Measurements from ENCODE around the gene BCHE.

The BCHE gene

DNA sequence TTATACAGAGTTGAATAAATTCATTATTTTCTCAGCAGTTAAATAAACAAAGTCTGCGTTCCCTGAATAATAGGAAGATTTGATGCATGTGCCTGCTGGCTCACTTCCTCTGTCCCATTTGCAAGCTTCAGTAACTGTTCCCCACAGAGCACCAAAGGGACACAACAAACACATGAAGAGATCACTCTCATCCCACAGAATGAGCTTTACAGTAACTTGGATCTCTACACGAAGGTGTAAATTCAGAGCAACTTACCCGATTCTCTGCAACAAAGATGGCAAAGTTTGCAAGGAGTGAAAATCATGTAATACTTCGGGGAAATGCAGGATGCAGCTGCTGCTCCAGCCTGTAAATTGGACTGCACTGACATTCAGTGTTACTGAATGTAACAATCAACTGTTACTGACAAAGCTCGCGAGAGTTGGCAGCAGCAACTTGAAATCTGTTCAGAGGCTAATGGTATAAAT, at the start of gene BCHE:
BCHE (minus strand) TSS at position 366 of the 468 bp plus-strand sequence. CDS start 6,390 bp downstream, outside the sequence.
- DNase-seq = peak; percentile 82 to 94

- no peak for DNase-seq
Measured at GRCh38 chr3:165885558-165886270, 48.5 kb upstream of the BCHE start.

DNA sequence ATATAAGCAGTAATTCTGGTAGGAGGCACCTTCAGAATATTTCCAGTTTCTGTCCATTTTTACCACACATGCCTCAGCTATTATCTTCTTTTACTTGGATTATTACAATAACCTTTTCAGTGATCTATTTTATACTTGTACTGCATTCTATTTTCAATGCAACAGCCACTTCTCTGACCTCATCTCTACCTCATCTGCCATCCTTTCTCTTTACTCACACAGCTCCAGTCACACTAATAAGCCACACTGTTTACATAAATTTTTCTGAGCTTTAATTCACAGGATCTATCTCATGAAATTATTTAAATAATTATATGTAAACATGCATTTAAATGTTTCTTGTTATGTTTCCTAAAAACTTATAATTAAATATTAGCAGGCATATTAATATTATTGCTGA, 47.3 kb upstream of the BCHE start:
- DNase-seq = peak; percentile 17 to 47

DNA sequence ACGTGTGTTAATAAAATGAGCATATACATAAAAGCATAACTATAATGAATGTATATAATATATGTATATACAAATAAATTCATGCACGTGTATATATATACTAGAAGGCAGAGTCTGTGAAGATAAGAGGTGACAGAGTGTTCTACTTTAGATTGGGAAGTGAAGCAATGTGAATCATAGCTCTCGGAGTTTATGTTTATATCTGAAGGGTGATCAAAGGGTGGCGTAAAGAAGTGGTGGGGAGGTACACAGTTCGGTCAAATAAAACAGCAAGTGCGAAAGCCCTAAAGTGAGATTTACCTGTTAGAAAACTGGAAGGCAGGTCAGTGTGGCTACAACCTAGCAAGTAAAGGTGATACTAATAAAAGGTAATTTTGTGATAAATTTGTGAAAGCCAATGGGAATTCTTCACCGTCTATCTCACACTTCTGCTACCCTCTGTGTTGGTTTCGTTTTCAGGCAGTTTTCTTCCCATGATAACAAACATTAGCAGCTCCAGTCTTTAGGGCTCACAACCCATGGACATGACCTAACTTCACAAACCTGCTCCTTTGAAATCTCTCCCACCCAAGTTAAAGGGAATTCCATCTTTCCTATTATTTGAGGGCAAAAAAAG, 46.7 kb upstream of the BCHE start:
- peak; percentile 44 to 67 for DNase-seq

DNA sequence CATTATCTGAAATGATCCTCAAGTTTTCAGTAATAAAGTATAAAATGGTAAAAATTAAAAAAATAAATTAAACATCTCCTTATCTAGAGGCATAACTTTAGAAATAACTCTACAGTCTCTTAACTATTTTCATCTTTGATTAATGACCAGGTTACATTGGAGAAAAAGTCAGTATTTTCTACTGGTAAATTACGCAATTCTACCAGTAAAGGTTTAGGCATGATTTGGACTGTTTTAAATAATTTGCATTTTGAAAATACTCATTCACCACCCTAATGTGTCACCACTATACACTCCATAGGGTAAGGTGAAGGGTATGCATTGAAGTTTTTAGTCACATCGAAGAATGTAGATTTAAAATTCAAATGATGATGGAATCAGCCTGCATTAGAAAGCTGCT, 45.9 kb upstream of the BCHE start:
- DNase-seq = no peak

DNA sequence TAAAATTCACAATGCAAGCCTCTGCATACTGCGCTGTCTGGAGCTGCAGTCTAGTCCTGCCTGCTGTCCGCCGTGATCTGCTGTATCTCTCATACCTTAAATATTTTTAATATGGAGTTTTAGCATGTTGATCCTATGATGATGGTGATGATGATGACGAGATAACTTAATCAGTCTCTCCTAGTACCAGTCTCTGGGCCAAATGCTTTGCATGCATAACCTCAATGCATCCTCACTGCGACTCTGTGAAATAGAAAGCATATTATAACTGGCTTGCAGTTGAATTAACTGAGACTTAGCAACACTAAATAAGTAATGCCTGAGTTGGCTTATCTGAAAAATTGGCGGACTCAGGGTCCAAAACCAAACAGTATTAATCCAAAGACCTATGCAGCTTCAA, 38.4 kb upstream of the BCHE start:
- DNase-seq = no peak

DNA sequence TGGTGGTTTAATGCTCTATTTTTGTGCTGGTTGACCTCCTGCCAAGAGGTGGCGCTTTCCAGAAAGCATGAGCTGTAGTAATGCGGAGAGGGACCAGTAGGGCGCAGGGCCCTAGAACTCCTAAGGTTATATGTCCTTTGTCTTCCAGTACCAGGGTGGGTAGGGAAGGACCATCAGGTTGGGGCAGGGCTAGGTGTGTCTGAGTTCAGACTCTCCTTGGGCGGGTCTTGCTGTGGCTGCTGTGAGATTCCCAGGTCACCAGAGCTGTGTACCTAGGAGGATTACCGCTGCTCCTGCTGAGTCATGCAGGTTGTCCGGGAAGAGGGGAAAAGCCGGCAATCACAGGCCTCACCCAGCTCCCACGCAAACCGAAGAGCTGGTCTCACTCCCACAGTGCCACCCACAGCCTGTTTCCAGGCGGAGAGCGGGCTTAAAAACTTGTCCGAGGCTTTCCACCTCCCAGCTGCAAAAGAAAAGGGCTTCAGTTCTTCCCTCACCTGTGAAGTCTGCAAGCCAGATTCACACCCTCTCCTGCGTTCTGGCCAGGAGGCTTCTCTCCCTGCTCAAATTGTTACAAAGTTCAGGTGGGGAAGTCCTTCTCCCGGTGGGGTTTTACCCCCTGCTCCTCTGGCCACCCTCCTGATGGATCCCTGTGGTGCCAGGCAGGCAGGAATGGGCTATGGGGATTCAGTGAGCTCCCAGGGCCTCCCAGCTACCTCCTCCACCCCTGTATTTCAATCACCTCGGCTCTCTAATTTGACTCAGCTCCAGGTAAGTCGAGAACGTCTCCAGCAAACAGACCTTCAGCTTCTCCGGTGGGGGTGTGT, 37.7 kb upstream of the BCHE start:
- DNase-seq = no peak

GRCh38 chr3:165868088-165868487, 30.9 kb upstream of the BCHE start:
- no peak for DNase-seq

DNA sequence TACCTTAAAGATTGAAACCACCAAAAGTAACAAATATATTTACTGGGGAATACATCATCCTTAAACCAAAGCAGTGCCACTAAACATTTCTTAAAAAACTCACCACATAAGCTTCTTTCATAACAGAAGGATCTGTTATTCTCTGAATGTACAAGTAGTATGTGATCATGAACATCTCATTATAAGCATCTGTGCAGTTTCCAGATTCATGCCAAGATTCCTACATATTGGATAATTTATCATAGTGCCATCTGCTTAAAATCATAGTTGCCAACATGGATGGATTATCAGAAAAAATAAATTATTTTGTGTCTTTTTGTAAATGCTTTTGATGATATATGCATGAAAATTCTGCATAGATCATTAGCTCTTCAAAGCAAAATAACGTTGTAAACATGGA, 21.8 kb upstream of the BCHE start:
- no peak for DNase-seq

DNA sequence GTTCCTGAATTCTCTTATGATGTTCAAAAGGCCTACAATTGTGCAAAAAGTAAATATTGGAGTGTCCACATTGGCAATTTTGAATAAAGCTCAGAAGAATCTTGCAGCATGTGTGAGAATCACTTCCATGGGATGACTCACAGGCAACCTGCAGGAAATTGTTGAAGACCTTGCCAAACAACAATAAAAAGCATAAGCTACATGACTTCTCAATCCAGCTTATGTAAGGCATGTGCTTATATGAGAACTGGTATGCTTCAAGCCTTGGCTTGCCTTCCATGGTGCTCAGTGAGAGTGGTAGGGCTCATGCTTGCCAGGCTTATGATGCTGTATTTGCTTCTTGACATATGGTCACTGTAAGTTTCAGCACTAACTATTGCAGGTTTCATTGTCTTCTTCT, 18.4 kb upstream of the BCHE start:
- no peak for DNase-seq

DNA sequence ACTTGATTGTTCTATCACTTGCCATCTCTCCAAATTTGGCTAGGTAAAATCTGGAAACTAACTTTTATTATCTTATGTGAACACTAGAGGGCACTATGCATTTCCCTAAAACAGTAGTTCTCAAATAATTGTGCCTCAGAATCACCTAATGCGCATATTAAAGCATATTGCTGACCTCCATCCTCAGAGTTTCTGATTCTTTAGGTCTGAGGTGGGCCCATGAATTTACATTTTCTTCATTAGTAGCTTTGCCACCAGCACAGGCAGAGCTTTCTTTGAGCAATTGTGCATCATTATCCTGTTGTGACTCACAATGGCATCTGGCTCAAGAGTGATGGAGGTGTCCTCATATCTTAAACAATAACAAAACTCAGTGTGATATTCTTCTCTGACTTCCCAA, 17.5 kb upstream of the BCHE start:
- DNase-seq = peak; percentile 38 to 65

GRCh38 chr3:165852711-165853110, 15.5 kb upstream of the BCHE start:
- DNase-seq = no peak

GRCh38 chr3:165852191-165852590, 15.0 kb upstream of the BCHE start:
- DNase-seq = no peak

- DNase-seq = no peak
Measured at GRCh38 chr3:165846056-165846455, 8.8 kb upstream of the BCHE start.

DNA sequence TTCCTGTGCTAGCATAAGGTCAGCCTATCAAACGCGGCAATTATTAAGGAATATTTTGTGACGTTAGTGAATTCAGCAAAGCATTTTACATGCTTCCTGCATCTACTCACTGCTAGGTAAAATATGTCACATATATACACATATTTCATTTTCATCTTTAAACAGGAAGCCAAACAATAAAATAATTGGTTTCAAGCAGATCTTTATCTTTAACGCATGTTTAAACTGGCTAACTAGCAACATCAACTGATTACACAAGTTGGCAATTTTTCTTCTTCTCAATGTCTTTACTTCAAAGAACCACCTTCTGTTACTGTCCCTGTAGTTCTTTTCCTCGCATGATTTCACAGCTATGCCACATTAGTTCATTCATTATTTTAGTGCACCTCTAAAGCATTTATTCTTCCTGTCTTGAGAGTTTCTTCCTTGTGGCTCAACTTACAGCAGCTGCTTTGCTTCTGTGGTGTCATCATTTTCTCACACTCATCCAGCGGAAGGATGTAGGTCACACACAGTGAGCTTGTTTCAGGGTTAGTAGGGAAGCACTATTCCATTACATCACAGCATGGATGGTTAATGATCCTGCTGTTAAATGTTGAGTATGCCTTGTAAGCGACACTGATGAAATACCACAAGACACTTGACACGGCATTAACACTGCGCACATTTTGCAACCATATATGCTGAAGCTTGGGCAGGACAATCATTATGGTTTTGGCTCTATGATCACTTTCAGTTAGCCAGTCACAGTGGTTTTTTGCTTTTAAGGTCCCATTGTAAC, 2.3 kb upstream of the BCHE start:
- DNase-seq = no peak

DNA sequence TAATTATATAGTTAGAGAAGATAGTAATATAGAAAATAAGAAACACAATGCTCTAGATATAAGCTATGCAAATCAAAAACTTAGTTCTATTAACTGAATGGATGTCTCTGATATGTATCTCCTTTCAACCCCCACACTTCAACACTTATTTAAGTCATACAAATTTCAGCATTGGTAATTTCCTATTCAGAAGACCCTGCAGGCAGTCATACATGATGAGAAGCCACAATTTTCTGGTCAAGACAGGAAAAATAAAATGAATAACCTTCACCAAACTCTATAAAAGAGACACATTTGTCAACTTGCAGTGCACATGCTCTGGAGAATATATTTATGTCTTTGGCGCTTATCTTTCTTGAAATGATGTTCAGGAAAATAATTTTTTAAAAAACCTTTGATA, 578 bp upstream of the BCHE start:
- no peak for DNase-seq

DNA sequence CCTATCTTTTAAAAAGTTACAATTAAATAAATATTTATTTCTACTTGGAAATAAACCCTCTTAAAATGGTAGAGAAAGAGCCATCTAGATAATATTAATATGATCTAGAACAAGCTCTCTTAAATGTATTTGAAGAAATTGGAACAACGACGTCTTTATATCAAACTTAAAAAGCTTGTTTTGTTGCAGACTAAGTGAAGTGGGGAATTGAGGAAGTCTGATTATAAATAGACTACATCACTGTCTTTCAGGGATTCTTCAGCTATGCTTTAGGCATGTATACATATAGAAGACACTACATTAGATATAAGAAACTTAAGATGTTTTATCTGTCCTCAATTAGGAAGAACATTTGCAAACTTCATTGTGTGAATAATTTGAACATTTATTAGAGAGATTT, 1.8 kb downstream of the BCHE start:
- peak in 1 of 2 experiments; percentile 19 for DNase-seq

GRCh38 chr3:165830746-165831145, 6.5 kb downstream of the BCHE start:
- no peak for DNase-seq

GRCh38 chr3:165827883-165828282, 9.3 kb downstream of the BCHE start:
- DNase-seq = no peak

DNA sequence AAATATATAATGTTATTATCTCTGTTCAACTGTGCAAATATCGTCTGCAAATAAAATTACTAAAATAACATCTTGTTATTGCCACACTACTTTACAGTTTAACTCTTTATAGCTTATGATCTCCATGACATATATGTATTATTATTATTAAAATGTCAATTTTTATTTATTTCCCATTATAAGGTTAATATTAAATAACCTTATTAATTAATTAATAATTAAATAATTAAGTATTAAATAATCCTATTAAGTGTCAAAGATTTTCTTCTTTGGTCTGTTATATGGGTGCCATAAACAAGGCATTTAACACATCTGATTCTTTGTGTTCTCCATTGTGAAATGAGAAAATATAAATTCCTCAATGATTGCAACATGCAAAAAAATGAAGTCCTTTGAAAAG, 10.0 kb downstream of the BCHE start:
- DNase-seq = no peak

- no peak for DNase-seq
Measured at GRCh38 chr3:165820671-165821123, 16.5 kb downstream of the BCHE start.

GRCh38 chr3:165817160-165817709, 20.0 kb downstream of the BCHE start:
- DNase-seq = no peak

- DNase-seq = no peak
Measured at GRCh38 chr3:165816209-165816608, 21.0 kb downstream of the BCHE start.

Data from NCI-H2081 (cell line).